Osteoblast (primary cell): ENCODE measurements around the gene MT1M. TPM values are rescaled to one million over a fixed set of nuclear protein-coding genes. Genes with fewer than 3 reads are reported as not detected.

Source experiments
- DNase-seq: peaks from one replicate; pipeline ENCODE4 v3.0.0; 2011; ENCODE audit warnings: low spot score, mixed read lengths; ENCODE audit not compliant: insufficient read length; ENCODE audit errors: missing footprints
- H2AFZ ChIP-seq: 2 replicates; pipeline ENCODE4 v1.6.0; 2011; ENCODE audit warnings: mild to moderate bottlenecking, low read length
- H3K27ac ChIP-seq: 2 replicates; pipeline ENCODE4 v1.5.1; 2011; ENCODE audit warnings: mild to moderate bottlenecking, low read depth, low read length, moderate library complexity
- H3K27me3 ChIP-seq: 2 replicates; pipeline ENCODE4 v1.6.0; 2012; ENCODE audit warnings: mild to moderate bottlenecking, control low read depth, inconsistent platforms, low read length, moderate library complexity; ENCODE audit not compliant: insufficient read depth
- H3K36me3 ChIP-seq: 2 replicates; pipeline ENCODE4 v1.5.1; 2011; ENCODE audit warnings: mild to moderate bottlenecking, low read length, control low read depth, moderate library complexity; ENCODE audit not compliant: insufficient read depth
- H3K4me1 ChIP-seq: 2 replicates; pipeline ENCODE4 v1.5.1; 2011; ENCODE audit warnings: mild to moderate bottlenecking, low read length, control low read depth, moderate library complexity; ENCODE audit not compliant: insufficient read depth
- H3K4me2 ChIP-seq: 2 replicates; pipeline ENCODE4 v1.6.0; 2011; ENCODE audit warnings: mild to moderate bottlenecking, low read length; ENCODE audit not compliant: insufficient read depth
- H3K4me3 ChIP-seq: fragments of 200-600 bp; sonication (generic); 3 replicates; pipeline ENCODE4 v1.5.1; 2012; ENCODE audit warnings: mild to moderate bottlenecking, low read length, inconsistent platforms; ENCODE audit not compliant: insufficient read depth
- H3K79me2 ChIP-seq: 2 replicates; pipeline ENCODE4 v1.6.0; 2012; ENCODE audit warnings: mild to moderate bottlenecking, low read length, control low read depth, inconsistent platforms; ENCODE audit not compliant: insufficient read depth
- H3K9me3 ChIP-seq: 2 replicates; pipeline ENCODE4 v1.5.1; 2011; ENCODE audit warnings: low read depth, low read length, control low read depth
- H4K20me1 ChIP-seq: 2 replicates; pipeline ENCODE4 v1.6.0; 2012; ENCODE audit warnings: mild to moderate bottlenecking, low read length, control low read depth; ENCODE audit not compliant: insufficient read depth
- CTCF ChIP-seq: IDR thresholded peaks from 2 replicates; pipeline ENCODE4 v1.5.1; 2011; ENCODE audit warnings: mild to moderate bottlenecking, low read depth, low read length, moderate library complexity; ENCODE audit errors: extremely low read depth
- total RNA-seq: library from RNA; depleted of rRNA; stranded (reverse); fragments of >200 nt; gene quantifications from 2 replicates; pipeline ENCODE4 v1.2.3, GENCODE V29; 2012

Gene MT1M
- total RNA-seq, 1 donor, result 8.7 TPM

GRCh38 chr16:56647641-56648431 lies 15.4 kb downstream of the MT1M start:
- H3K4me2 ChIP-seq, result no peak overlapping the region
- no peak for DNase-seq
- H3K27ac ChIP-seq, result no peak overlapping the region
- no peaks in the 10 kb centered on the region for H3K9me3 ChIP-seq
- H2AFZ ChIP-seq, result no peak overlapping the region
- H3K4me1 ChIP-seq, result peaks cover 3% of the 10 kb centered on the region
- no peaks in the 10 kb centered on the region for H3K79me2 ChIP-seq
- no peak overlapping the region for H3K4me3 ChIP-seq
- H4K20me1 ChIP-seq, result no peaks in the 10 kb centered on the region
- peaks cover 57% of the 10 kb centered on the region for H3K27me3 ChIP-seq
- no peaks in the 10 kb centered on the region for H3K36me3 ChIP-seq
- TF ChIP-seq CTCF, result no peak

GRCh38 chr16:56649271-56649670 lies 16.8 kb downstream of the MT1M start:
- no peaks in the 10 kb centered on the region for H3K9me3 ChIP-seq
- no peaks in the 10 kb centered on the region for H3K79me2 ChIP-seq
- H3K4me2 ChIP-seq, result no peak overlapping the region
- no peaks in the 10 kb centered on the region for H3K4me1 ChIP-seq
- peaks cover 59% of the 10 kb centered on the region for H3K27me3 ChIP-seq
- DNase-seq, result no peak
- no peak overlapping the region for H3K4me3 ChIP-seq
- H2AFZ ChIP-seq, result no peak overlapping the region
- H4K20me1 ChIP-seq, result no peaks in the 10 kb centered on the region
- no peaks in the 10 kb centered on the region for H3K36me3 ChIP-seq
- no peak for TF ChIP-seq CTCF
- H3K27ac ChIP-seq, result no peak overlapping the region

- no peak overlapping the region for H2AFZ ChIP-seq
These were observed 17.4 kb downstream of the MT1M start for GRCh38 chr16:56649820-56650219.

More at GRCh38 chr16:56649820-56650219, 17.4 kb downstream of the MT1M start:
- no peak overlapping the region for H3K4me2 ChIP-seq
- H3K9me3 ChIP-seq, result no peaks in the 10 kb centered on the region
- H3K4me1 ChIP-seq, result no peaks in the 10 kb centered on the region
- H3K36me3 ChIP-seq, result no peaks in the 10 kb centered on the region
- no peak overlapping the region for H3K4me3 ChIP-seq
- DNase-seq, result no peak
- no peak overlapping the region for H3K27ac ChIP-seq
- no peaks in the 10 kb centered on the region for H4K20me1 ChIP-seq
- TF ChIP-seq CTCF, result no peak
- no peaks in the 10 kb centered on the region for H3K79me2 ChIP-seq
- peaks cover 54% of the 10 kb centered on the region for H3K27me3 ChIP-seq
